ENCODE results near the gene TRIM8. TPM values are rescaled to one million over a fixed set of nuclear protein-coding genes. Genes with fewer than 3 reads are reported as not detected.

The TRIM8 gene
- total and polyA plus RNA-seq, 9 donors = 48.5 to 120 (median 84.3) TPM

- intact Hi-C loops (cut with DNase I) = no loop called here
- H3K9me3 ChIP-seq = no peaks in the 10 kb centered on the region
- peaks cover 11% of the 10 kb centered on the region for H3K4me1 ChIP-seq (ENCODE audit: insufficient read depth)
- peak in 1 of 5 donors; percentile 36 for DNase-seq
- 73 to 80% (median 77%) methylated on average over 7 of the region's 7 CpGs for WGBS, 3 donors
- TF ChIP-seq CTCF (IDR thresholded peaks at IDR 0.05) (no peak), EP300 (IDR thresholded peaks at IDR 0.05) (no peak), POLR2A (IDR thresholded peaks at IDR 0.05) (no peak)
- H3K36me3 ChIP-seq = no peaks in the 10 kb centered on the region
- H3K27ac ChIP-seq = no peak overlapping the region
- no peak overlapping the region for H3K4me3 ChIP-seq
- no peaks in the 10 kb centered on the region for H3K27me3 ChIP-seq
Measured at GRCh38 chr10:102669206-102670064, 25.2 kb downstream of the TRIM8 start.

DNA sequence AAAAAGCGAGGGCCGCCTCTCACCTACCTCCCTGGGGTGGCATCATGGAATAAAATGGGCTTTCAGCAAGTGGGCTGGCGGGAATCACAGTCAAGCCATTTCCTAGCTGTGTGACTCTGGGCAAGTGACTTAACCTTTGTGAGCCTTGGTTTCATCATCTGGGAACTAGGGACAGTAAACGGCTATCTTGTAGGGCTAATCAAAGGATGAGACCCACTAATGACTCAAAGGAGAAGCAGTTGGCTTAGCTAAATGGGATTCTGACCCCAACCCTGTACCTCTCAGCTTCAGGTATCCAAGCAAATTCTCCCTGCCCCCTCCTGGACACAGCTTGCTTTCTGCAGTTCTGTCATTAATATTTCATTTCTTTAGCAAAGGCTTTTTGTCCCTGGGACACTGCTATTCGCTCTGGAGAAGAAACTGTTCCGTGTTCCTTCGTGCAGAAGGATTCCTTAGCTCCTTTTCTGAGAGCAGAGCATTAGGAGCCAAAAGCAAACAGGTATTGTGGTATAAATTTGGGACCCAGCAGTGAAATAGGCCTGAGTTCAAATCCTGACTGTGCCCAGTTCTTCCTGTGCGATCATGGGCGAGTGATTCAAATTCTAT lies 25.9 kb downstream of the TRIM8 start:
- no peak for DNase-seq
- no peaks in the 10 kb centered on the region for H3K27me3 ChIP-seq
- intact Hi-C loops (cut with DNase I) = no loop called here
- no peaks in the 10 kb centered on the region for H3K36me3 ChIP-seq
- H3K4me3 ChIP-seq = no peak overlapping the region
- TF ChIP-seq POLR2A (IDR thresholded peaks at IDR 0.05) = no peak
- no peak for TF ChIP-seq CTCF (IDR thresholded peaks at IDR 0.05)
- no peak for TF ChIP-seq EP300 (IDR thresholded peaks at IDR 0.05)
- H3K9me3 ChIP-seq = no peaks in the 10 kb centered on the region
- no peak overlapping the region for H3K27ac ChIP-seq
- peaks cover 17% of the 10 kb centered on the region for H3K4me1 ChIP-seq (ENCODE audit: insufficient read depth)
- 84 to 92% (median 84%) methylated on average over 9 of the region's 9 CpGs for WGBS, 3 donors

- DNase-seq = peak in 1 of 5 donors; percentile 48
- TF ChIP-seq CTCF (IDR thresholded peaks at IDR 0.05) (no peak), POLR2A (IDR thresholded peaks at IDR 0.05) (no peak), EP300 (IDR thresholded peaks at IDR 0.05) (no peak)
- no peaks in the 10 kb centered on the region for H3K9me3 ChIP-seq
- no peaks in the 10 kb centered on the region for H3K36me3 ChIP-seq
- intact Hi-C loops (cut with DNase I) = no loop called here
- 15 to 25% (median 21%) methylated on average over 6 of the region's 6 CpGs for WGBS, 3 donors
- no peak overlapping the region for H3K4me3 ChIP-seq
- peaks cover 22% of the 10 kb centered on the region for H3K4me1 ChIP-seq (ENCODE audit: insufficient read depth)
- H3K27me3 ChIP-seq = no peaks in the 10 kb centered on the region
- H3K27ac ChIP-seq = no peak overlapping the region
Measured at GRCh38 chr10:102670871-102671434, 26.7 kb downstream of the TRIM8 start.

DNA sequence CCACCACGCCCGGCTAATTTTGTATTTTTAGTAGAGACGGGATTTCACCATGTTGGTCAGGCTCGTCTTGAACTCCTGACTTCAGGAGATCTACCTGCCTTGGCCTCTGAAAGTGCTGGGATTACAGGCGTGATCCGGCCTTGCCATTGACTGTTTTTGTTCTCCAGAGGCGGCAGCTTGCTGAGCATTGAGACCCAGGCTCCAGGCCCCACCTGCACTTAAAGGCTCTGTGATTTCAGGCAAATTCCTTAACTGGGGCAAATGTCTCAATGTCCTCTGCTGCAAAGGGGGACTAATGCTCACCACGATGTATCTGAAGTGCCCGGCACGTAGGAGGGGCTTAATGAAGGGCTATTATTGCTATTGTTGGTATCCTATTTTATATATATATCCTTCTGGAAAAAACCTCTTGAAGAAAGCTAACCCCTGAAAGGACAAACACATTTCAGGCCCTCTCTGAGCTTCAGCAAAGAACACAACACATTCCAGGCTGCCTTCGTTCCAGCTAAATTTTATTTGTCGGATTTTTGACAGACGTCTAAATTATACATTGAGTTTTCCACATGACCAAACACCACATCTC lies 29.0 kb downstream of the TRIM8 start:
- H3K36me3 ChIP-seq = no peaks in the 10 kb centered on the region
- no peaks in the 10 kb centered on the region for H3K27me3 ChIP-seq
- WGBS, 3 donors = 60 to 63% (median 63%) methylated on average over 13 of the region's 13 CpGs
- H3K4me3 ChIP-seq = no peak overlapping the region
- peak overlapping the region; percentile 39 to 65 for H3K27ac ChIP-seq
- H3K9me3 ChIP-seq = no peaks in the 10 kb centered on the region
- DNase-seq = peak in 1 of 5 donors; percentile 20
- TF ChIP-seq POLR2A (IDR thresholded peaks at IDR 0.05) (no peak), EP300 (IDR thresholded peaks at IDR 0.05) (no peak), CTCF (IDR thresholded peaks at IDR 0.05) (no peak)
- peaks cover 33% of the 10 kb centered on the region for H3K4me1 ChIP-seq (ENCODE audit: insufficient read depth)
- intact Hi-C loops (cut with DNase I) = no loop called here

Measured in ovary (tissue), 9 donors.